CD4-positive, alpha-beta T cell (primary cell): ENCODE data around the gene HP. TPM values are rescaled to one million over a fixed set of nuclear protein-coding genes. Genes with fewer than 3 reads are reported as not detected.

Experiments used
- ATAC-seq: fragments of 200-7000 bp; cut with Tn5 transposase; one replicate; pipeline ENCODE4 v1.10.0; 2022; ENCODE audit warnings: mild to moderate bottlenecking; ENCODE audit not compliant: poor library complexity
- CTCF ChIA-PET: fragments of 350-600 bp; sonication (Branson Sonifier 250); formaldehyde crosslinking; loops from one replicate; lab custom pipeline; 2021; ENCODE audit warnings: antibody characterized with exemption, inconsistent platforms; lab: Charles Lee
- POLR2A ChIA-PET: fragments of 350-600 bp; sonication (Branson Sonifier 250); formaldehyde crosslinking; loops from one replicate; lab custom pipeline; 2021; ENCODE audit warnings: antibody characterized with exemption, inconsistent platforms; lab: Charles Lee
- DNase-seq, 14 experiments: peaks; one replicate each; pipeline ENCODE4 v3.0.0-alpha.2; 2013 to 2020; ENCODE audit warnings: mixed read lengths in 2 of 14
- H3K27ac ChIP-seq, 2 donors: one replicate each; pipeline versions ENCODE4 v1.5.1 to v1.7.0; 2013; ENCODE audit warnings: low read length in 2 of 2, low read depth in 1 of 2, mild to moderate bottlenecking in 1 of 2
- H3K27me3 ChIP-seq, 2 experiments: 1 replicate in 1 of 2; 2 replicates in 1 of 2; pipeline versions ENCODE4 v1.6.1 to v1.7.0; 2013; ENCODE audit warnings: low read length in 2 of 2, control low read depth in 1 of 2, mild to moderate bottlenecking in 1 of 2, moderate library complexity in 1 of 2; ENCODE audit not compliant: insufficient read depth in 2 of 2, control insufficient read depth in 1 of 2
- H3K36me3 ChIP-seq: one replicate; pipeline ENCODE4 v1.6.1; 2013; ENCODE audit warnings: low read length, control low read depth; ENCODE audit not compliant: insufficient read depth
- H3K4me1 ChIP-seq: one replicate; pipeline ENCODE4 v1.6.1; 2013; ENCODE audit warnings: low read length, control low read depth; ENCODE audit not compliant: insufficient read depth
- H3K4me3 ChIP-seq: one replicate; pipeline ENCODE4 v1.5.1; 2013; ENCODE audit warnings: mild to moderate bottlenecking, low read length, moderate library complexity
- H3K9me3 ChIP-seq, 2 experiments: 1 replicate in 1 of 2; 2 replicates in 1 of 2; pipeline versions ENCODE4 v1.6.1 to v1.7.0; 2013; ENCODE audit warnings: low read length in 2 of 2, mild to moderate bottlenecking in 2 of 2, control low read depth in 1 of 2, moderate library complexity in 1 of 2; ENCODE audit not compliant: control insufficient read depth in 1 of 2, insufficient read depth in 1 of 2
- H3K27ac Mint-ChIP-seq: one replicate; pipeline ENCODE4 v1.8.0; 2020; ENCODE audit warnings: mixed read lengths
- H3K27me3 Mint-ChIP-seq: one replicate; pipeline ENCODE4 v1.8.0; 2021; ENCODE audit warnings: mixed read lengths
- H3K36me3 Mint-ChIP-seq: one replicate; pipeline ENCODE4 v1.8.0; 2021; ENCODE audit warnings: low read depth, mixed read lengths
- H3K4me1 Mint-ChIP-seq: one replicate; pipeline ENCODE4 v1.8.0; 2021; ENCODE audit warnings: low read depth, mixed read lengths
- H3K4me3 Mint-ChIP-seq: one replicate; pipeline ENCODE4 v1.8.0; 2020; ENCODE audit warnings: mild to moderate bottlenecking, mixed read lengths
- H3K9me3 Mint-ChIP-seq: one replicate; pipeline ENCODE4 v1.8.0; 2020; ENCODE audit warnings: mixed read lengths
- CTCF ChIP-seq: fragments of 200-600 bp; IDR thresholded peaks from one replicate; pipeline ENCODE4 v1.8.0; 2022; ENCODE audit warnings: antibody characterized with exemption, mild to moderate bottlenecking
- intact Hi-C, 2 experiments: fragments of 100-400 bp; cut with DNase I in 1 of 2; cut with micrococcal nuclease in 1 of 2; formaldehyde crosslinking; loops; one replicate each; pipeline versions ENCODE4 v1.15.1 to v1.9.0; 2023 to 2025; cut with DNase I, micrococcal nuclease
- total RNA-seq, 174 experiments: library from RNA in 2 of 174; stranded (reverse) in 2 of 174; gene quantifications; one replicate each; pipeline ENCODE4 v1.2.3 and lab custom pipeline; 2021 to 2026

Gene HP
- total RNA-seq, 2 experiments from 2014 or later, result not detected

GRCh38 chr16:72061564-72061963, 7.3 kb downstream of the HP start:
- POLR2A ChIA-PET, result no interaction called here

GRCh38 chr16:72064361-72064894, 10.1 kb downstream of the HP start:
- POLR2A ChIA-PET, result no interaction called here
- no peaks in the 10 kb centered on the region for H3K36me3 Mint-ChIP-seq
- Histone ChIP-seq H3K4me1 (no peaks in the 10 kb centered on the region), H3K9me3 (no peaks in the 10 kb centered on the region), H3K27ac (no peak overlapping the region), H3K27me3 (no peaks in the 10 kb centered on the region), H3K36me3 (no peaks in the 10 kb centered on the region), H3K4me3 (no peak overlapping the region)
- no peaks in the 10 kb centered on the region for H3K4me1 Mint-ChIP-seq
- CTCF ChIA-PET, result no interaction called here
- no peak overlapping the region for H3K4me3 Mint-ChIP-seq
- H3K9me3 Mint-ChIP-seq, result no peaks in the 10 kb centered on the region
- intact Hi-C loops, result loop anchor here in 1 of 2 experiments (10.0 kb wide), 1 partner anchor 1890 kb away; no protein-coding TSS in a partner anchor
- ATAC-seq (no peak), DNase-seq (no peak)
- H3K27me3 Mint-ChIP-seq, result no peaks in the 10 kb centered on the region
- no peak for TF ChIP-seq CTCF
- H3K27ac Mint-ChIP-seq, result no peak overlapping the region

More at GRCh38 chr16:72061564-72061963, 7.3 kb downstream of the HP start:
- H3K4me3 ChIP-seq, result no peak overlapping the region
- H3K36me3 ChIP-seq, result no peaks in the 10 kb centered on the region
- no peak for ATAC-seq
- Mint-ChIP-seq H3K27ac (no peak overlapping the region), H3K27me3 (no peaks in the 10 kb centered on the region), H3K4me3 (no peak overlapping the region), H3K4me1 (no peaks in the 10 kb centered on the region), H3K9me3 (no peaks in the 10 kb centered on the region), H3K36me3 (no peaks in the 10 kb centered on the region)
- CTCF ChIA-PET, result no interaction called here
- H3K27me3 ChIP-seq, result no peaks in the 10 kb centered on the region
- no peak for DNase-seq
- intact Hi-C loops, result loop anchor here in 1 of 2 experiments (10.0 kb wide), 1 partner anchor 1893 kb away; no protein-coding TSS in a partner anchor
- H3K27ac ChIP-seq, result no peak overlapping the region
- H3K9me3 ChIP-seq, result no peaks in the 10 kb centered on the region
- no peaks in the 10 kb centered on the region for H3K4me1 ChIP-seq
- TF ChIP-seq CTCF, result no peak

GRCh38 chr16:72066747-72067146, 12.4 kb downstream of the HP start:
- Histone ChIP-seq H3K4me3 (no peak overlapping the region), H3K9me3 (no peaks in the 10 kb centered on the region), H3K27me3 (no peaks in the 10 kb centered on the region), H3K4me1 (no peaks in the 10 kb centered on the region), H3K36me3 (no peaks in the 10 kb centered on the region), H3K27ac (no peak overlapping the region)
- H3K27ac Mint-ChIP-seq, result no peak overlapping the region
- intact Hi-C loops, result loop anchor here in 1 of 2 experiments (1.0 to 10.0 kb wide), 2 partner anchors 33 to 1888 kb away; no protein-coding TSS in a partner anchor
- H3K4me1 Mint-ChIP-seq, result no peaks in the 10 kb centered on the region
- TF ChIP-seq CTCF, result peak; percentile 65
- ChIA-PET CTCF (no interaction called here), POLR2A (no interaction called here)
- H3K27me3 Mint-ChIP-seq, result no peaks in the 10 kb centered on the region
- H3K36me3 Mint-ChIP-seq, result no peaks in the 10 kb centered on the region
- no peak overlapping the region for H3K4me3 Mint-ChIP-seq
- no peaks in the 10 kb centered on the region for H3K9me3 Mint-ChIP-seq
- ATAC-seq (no peak), DNase-seq (peak in 3 of 14 experiments; percentile 25 to 52 (median 41))
